HG02885 (cell line): ENCODE results near the gene CRTC2.

ENCODE experiments used
- ATAC-seq: cut with Tn5 transposase; IDR thresholded peaks from one replicate; pipeline ENCODE4 v1.9.1; 2021; ENCODE audit warnings: mild to moderate bottlenecking; ENCODE audit not compliant: unreplicated experiment, poor library complexity

The CRTC2 gene

GRCh38 chr1:153951801-153952200 lies 6.6 kb downstream of the CRTC2 start:
- no peak for ATAC-seq

GRCh38 chr1:153951183-153951582 lies 7.2 kb downstream of the CRTC2 start:
- no peak for ATAC-seq

DNA sequence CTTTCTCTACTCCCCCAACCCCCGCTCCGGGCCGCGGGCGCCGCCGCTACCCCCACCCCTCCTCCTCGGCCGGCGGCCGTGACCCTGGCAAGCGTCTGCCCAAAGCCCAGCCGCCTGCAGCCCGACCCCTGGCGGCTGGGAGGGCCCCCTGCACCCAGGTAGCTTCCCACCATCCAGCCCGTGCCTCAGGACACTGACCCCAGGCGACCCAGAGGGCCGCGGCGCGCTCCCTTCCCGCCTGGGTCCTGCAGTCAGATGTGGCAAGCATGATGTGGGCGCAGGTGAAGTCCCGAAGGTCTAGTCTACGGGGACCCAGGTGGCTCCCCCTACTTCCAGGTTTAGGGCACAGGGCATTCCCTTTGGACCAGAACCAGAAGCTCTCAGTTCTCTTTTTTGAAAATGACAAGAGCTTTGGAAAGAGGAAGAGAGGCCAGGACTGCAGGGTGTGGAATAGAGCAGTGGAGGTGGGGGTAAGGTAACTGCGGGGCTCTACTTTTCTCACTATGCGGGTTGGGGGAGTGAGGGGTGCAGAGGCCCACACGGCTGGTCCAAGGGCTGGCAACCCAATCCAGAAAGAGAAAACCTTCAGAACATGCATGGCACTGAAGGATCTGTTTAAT lies 11.7 kb downstream of the CRTC2 start, which contains the start of gene DENND4B:
Gene DENND4B (minus strand): TSS at position 97 of the 620 bp plus-strand sequence. CDS start 2,344 bp downstream, outside the sequence.
- ATAC-seq = peak; percentile 74

- peak; percentile 71 for ATAC-seq
These were observed 12.4 kb downstream of the CRTC2 start for GRCh38 chr1:153945795-153946621.

DNA sequence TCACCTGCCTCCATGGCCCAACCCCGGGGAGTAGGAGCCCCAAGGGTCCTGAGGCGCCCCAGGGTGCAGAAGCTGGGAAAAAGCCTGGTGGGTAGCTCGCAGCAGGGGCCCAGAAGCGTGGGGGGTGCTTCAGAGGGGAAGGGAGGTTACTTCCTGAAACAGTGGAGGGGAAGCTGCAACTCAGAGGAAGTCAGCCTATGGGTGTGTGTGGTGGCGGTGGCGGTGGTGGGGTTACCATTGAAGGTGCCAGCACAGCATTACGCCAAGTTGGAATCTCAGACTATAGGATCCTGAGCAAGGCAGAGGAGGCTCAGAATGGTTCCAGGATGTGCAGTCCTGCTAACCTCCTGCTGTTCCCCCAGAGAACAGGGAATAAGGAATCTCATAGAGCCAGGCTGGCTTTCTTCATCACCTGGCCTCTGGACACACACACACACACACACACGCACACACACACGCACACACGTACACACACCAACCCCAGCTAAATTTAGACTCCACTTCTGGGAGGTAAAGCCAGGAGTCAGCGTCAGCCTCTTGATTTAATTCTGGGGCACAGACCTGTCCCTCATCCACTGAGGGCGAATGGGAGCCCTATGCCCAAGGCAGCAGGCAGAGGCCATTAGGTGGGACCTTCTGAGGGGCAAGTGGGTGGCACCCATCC lies 13.1 kb downstream of the CRTC2 start:
- ATAC-seq = peak; percentile 29

GRCh38 chr1:153944827-153945117 lies 13.6 kb downstream of the CRTC2 start:
- no peak for ATAC-seq

DNA sequence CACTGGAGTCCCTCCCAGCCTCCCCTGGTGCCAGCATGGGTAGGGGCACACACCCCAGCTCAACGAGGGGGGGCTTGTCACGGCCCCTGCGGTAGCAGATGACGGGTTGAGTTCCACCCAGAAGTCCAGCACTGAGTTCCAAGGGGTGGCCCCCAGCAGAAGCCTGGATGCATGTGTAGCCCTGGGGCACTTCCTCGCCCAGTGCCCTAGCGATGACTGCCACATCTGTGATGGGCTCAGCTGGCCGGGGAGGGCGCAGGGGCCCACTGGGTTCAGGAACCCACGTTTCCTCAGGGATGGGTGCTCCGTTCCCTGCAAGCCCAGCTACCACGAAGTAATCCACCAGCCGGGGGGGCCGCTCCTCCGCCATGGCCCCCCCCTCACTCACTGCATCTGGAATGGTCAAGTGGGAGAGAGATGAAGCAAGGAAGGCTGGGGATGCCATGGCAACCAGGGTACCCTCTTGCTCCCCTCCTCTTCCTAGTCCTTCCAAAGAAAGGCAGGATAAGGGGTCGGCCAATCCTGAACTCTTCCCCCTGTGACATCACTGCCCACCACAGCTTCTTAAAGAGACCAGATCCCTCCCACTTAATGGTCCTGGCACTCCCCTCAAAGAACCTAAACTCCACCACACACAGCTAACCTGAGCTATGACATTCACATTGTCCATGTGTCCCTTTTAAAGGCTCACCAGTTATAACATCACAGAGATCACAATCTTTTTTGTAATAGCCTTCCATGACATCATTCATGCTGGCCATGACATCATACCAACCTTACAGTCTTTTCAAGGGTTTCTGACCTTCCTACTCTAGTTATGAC lies 14.2 kb downstream of the CRTC2 start:
- no peak for ATAC-seq

GRCh38 chr1:153942766-153943549 lies 15.5 kb downstream of the CRTC2 start:
- ATAC-seq = no peak

GRCh38 chr1:153941826-153942725 lies 16.3 kb downstream of the CRTC2 start:
- ATAC-seq = no peak

- no peak for ATAC-seq
These were observed 17.7 kb downstream of the CRTC2 start for GRCh38 chr1:153940756-153941155.

- no peak for ATAC-seq
These were observed 18.9 kb downstream of the CRTC2 start for GRCh38 chr1:153939476-153939875.

GRCh38 chr1:153938996-153939395 lies 19.4 kb downstream of the CRTC2 start:
- ATAC-seq = no peak

DNA sequence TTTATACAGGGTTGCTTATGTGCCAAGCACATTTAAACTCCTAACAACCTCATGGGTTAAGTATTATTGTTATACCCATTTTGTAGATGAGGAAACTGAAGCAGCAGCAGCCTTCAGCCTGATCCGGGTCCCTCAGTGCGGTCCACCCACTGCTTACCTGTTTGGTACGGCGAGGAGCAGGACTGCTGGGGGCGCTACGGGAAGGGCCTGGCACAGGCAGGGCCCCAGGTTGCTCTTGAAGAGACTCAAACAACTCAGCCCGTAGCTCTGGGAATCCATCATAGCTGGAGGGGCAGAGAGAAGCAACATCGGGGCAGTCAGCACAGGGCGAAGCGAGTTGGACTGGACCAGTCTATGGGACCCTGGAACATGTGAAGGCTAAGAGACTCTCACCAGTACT lies 21.1 kb downstream of the CRTC2 start:
- no peak for ATAC-seq

DNA sequence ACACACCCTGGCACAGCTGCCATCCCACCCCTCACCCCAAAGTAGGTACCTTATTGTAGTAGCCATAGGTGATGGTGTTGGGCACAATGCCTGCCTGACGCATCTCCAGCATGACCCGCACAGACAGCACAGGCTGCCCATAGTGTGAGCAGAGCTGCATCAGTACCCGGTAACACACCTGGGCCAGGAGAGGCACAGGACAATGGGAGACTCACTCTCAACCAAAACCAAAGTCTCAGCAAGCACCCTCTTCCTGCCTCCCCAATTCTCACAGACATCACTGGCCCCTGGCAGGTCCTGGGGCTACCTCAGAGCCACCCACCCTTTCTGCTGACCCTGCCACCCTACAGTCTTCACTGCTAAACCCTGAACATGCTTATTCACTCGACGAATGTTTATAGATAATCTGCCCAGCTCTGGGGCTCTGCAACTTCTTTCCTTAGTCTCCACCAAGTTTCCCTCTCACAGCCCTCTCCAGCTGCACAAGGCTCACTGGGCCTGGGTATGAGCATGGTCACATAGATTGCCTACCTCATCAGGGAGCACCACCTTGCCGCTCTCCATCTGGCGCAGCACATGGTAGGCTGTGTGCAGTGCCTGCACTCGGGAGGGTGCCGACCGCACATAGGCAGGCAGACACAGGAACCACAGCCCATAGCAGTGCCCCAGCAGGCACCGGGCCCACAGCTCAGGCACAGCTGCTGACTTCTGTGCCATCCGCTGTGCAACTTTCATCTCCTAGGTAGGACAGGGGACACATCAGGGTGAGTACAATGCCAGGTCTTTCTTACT lies 22.2 kb downstream of the CRTC2 start:
- ATAC-seq = no peak

- no peak for ATAC-seq
These were observed 23.7 kb downstream of the CRTC2 start for GRCh38 chr1:153934746-153935145.

DNA sequence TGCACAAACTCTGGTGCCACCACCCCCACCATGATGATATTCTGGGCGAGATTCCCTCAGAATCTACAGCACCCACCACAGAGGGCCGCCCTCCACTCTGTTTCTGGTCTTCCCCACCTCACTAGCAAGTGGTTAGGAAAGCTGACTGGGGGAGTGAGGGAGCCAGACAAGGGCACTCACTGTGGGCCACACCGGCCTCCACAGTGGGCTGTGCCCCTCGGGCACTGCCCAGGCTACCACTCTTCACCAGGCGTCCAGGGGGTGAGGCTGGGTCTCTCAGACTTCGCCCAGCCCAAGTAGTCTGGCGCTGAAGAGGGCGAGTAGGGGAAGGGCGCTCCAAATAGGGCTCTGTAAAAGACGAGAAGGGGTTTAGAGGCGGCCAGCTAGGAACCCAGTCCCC lies 24.5 kb downstream of the CRTC2 start:
- ATAC-seq = no peak

DNA sequence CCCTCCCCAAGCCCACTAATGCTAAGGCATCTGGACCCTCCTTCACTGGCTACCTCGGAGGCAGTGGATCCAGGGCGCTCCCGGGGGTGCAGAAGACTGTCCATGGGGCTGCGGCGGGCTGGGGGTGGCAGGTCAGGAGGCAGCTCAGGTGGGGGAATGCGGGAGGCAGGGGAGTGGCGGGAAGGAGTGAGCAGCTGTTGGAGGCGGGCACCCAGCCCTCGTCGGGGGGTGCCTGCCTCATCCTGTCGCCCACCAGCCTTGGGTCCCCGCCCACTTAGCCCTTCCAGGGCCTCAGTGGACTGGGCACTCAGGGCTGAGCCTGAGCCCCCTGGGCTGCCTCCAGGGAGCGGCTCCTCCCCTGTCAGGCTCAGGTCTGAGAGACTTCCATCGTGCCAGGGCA lies 25.0 kb downstream of the CRTC2 start:
- ATAC-seq = no peak
